Neural cell (in vitro differentiated cells): Measurements from ENCODE around the gene GTF2H1. TPM values are rescaled to one million over a fixed set of nuclear protein-coding genes. Genes with fewer than 3 reads are reported as not detected.

Source experiments
- H2AFZ ChIP-seq: fragments of 200-600, 300-800 bp; sonication (generic), shearing (Covaris generic); 2 replicates; pipeline ENCODE4 v1.6.0; 2014; ENCODE audit warnings: low read depth, mild to moderate bottlenecking, antibody characterized with exemption, low read length, moderate library complexity
- H3F3A ChIP-seq: fragments of 200-600 bp; shearing (Covaris generic); 2 replicates; pipeline ENCODE4 v1.6.1; 2016; ENCODE audit warnings: mild to moderate bottlenecking, moderate library complexity, mixed read lengths, antibody characterized with exemption, low read length; ENCODE audit not compliant: insufficient read depth, poor library complexity, severe bottlenecking
- H3K27ac ChIP-seq: fragments of 200-600, 300-800 bp; sonication (generic), shearing (Covaris generic); 2 replicates; pipeline ENCODE4 v1.5.1; 2014; ENCODE audit warnings: mild to moderate bottlenecking, low read length, moderate library complexity
- H3K27me3 ChIP-seq: fragments of 300-800, 200-600 bp; sonication (generic), shearing (Covaris generic); 2 replicates; pipeline ENCODE4 v1.6.0; 2014; ENCODE audit warnings: mild to moderate bottlenecking, low read depth, low read length, moderate library complexity; ENCODE audit not compliant: insufficient read depth
- H3K36me3 ChIP-seq: fragments of 300-800, 200-600 bp; sonication (generic), shearing (Covaris generic); 2 replicates; pipeline ENCODE4 v1.5.1; 2014; ENCODE audit warnings: mild to moderate bottlenecking, antibody characterized with exemption, low read length, moderate library complexity; ENCODE audit not compliant: insufficient read depth
- H3K4me2 ChIP-seq: fragments of 300-800, 200-600 bp; sonication (generic), shearing (Covaris generic); 2 replicates; pipeline ENCODE4 v1.6.0; 2014; ENCODE audit warnings: mild to moderate bottlenecking, low read length
- H3K4me3 ChIP-seq: fragments of 300-800, 200-600 bp; sonication (generic), shearing (Covaris generic); 2 replicates; pipeline ENCODE4 v1.5.1; 2014; ENCODE audit warnings: mild to moderate bottlenecking, low read length, moderate library complexity
- H3K79me2 ChIP-seq: fragments of 200-600 bp; shearing (Covaris generic); replicated peaks from 2 replicates; pipeline ENCODE4 v1.6.0; 2014; ENCODE audit warnings: mild to moderate bottlenecking, low read length, moderate library complexity; ENCODE audit not compliant: insufficient read depth
- H3K9ac ChIP-seq: fragments of 300-800, 200-600 bp; sonication (generic), shearing (Covaris generic); 2 replicates; pipeline ENCODE4 v1.6.1; 2016; ENCODE audit warnings: mild to moderate bottlenecking, low read length, mixed read lengths
- H3K9me2 ChIP-seq: fragments of 200-600 bp; shearing (Covaris generic); 2 replicates; pipeline ENCODE4 v1.6.1; 2016; ENCODE audit warnings: mild to moderate bottlenecking, low read length, mixed read lengths; ENCODE audit not compliant: insufficient read depth
- H3K9me3 ChIP-seq: fragments of 200-600, 300-800 bp; sonication (generic), shearing (Covaris generic); 2 replicates; pipeline ENCODE4 v1.6.1; 2016; ENCODE audit warnings: mild to moderate bottlenecking, mixed run types, low read length, moderate library complexity, mixed read lengths
- H4K20me1 ChIP-seq: fragments of 200-600 bp; shearing (Covaris generic); 2 replicates; pipeline ENCODE4 v1.6.1; 2016; ENCODE audit warnings: mild to moderate bottlenecking, mixed run types; ENCODE audit not compliant: insufficient read depth
- CTCF ChIP-seq: fragments of 450-650 bp; IDR thresholded peaks from 2 replicates; pipeline ENCODE4 v1.5.1; 2014; ENCODE audit warnings: antibody characterized with exemption, mild to moderate bottlenecking, moderate library complexity; ENCODE audit not compliant: poor library complexity, severe bottlenecking
- EP300 ChIP-seq: fragments of 450-650 bp; conservative IDR thresholded peaks from 2 replicates; pipeline ENCODE4 v1.6.1; 2014; ENCODE audit warnings: antibody characterized with exemption, mild to moderate bottlenecking, moderate library complexity; ENCODE audit not compliant: poor library complexity, severe bottlenecking
- EZH2 ChIP-seq: fragments of 200-600, 300-800 bp; shearing (Covaris generic), sonication (generic); IDR thresholded peaks from 2 replicates; pipeline ENCODE4 v1.6.1; 2014; ENCODE audit warnings: antibody characterized with exemption, low read length, borderline replicate concordance, mild to moderate bottlenecking; ENCODE audit not compliant: insufficient read depth, poor library complexity, severe bottlenecking
- MXI1 ChIP-seq: fragments of 450-650 bp; conservative IDR thresholded peaks from 2 replicates; pipeline ENCODE4 v1.6.1; 2014; ENCODE audit warnings: antibody characterized with exemption, mild to moderate bottlenecking; ENCODE audit not compliant: poor library complexity, severe bottlenecking
- POLR2AphosphoS5 ChIP-seq: IDR thresholded peaks from 2 replicates; pipeline ENCODE4 v1.6.1; 2012
- RAD21 ChIP-seq: fragments of 450-650 bp; conservative IDR thresholded peaks from 2 replicates; pipeline ENCODE4 v1.6.1; 2014; ENCODE audit warnings: antibody characterized with exemption, mild to moderate bottlenecking, moderate library complexity
- REST ChIP-seq: IDR thresholded peaks from 2 replicates; pipeline ENCODE4 v1.6.1; 2012; ENCODE audit warnings: borderline replicate concordance
- SMC3 ChIP-seq: fragments of 450-650 bp; conservative IDR thresholded peaks from 2 replicates; pipeline ENCODE4 v1.6.1; 2014; ENCODE audit warnings: antibody characterized with exemption, mild to moderate bottlenecking, moderate library complexity; ENCODE audit not compliant: poor library complexity
- TAF1 ChIP-seq: IDR thresholded peaks from 2 replicates; pipeline ENCODE4 v1.6.1; 2012; ENCODE audit warnings: low read depth
- polyA plus RNA-seq: library from polyadenylated mRNA; depleted of rRNA; stranded (reverse); fragments of >200 nt; gene quantifications from 2 replicates; pipeline ENCODE4 v1.2.3, GENCODE V29; 2014

The GTF2H1 gene
- polyA plus RNA-seq, 1 donor from 2014 or later = 109 TPM

GRCh38 chr11:18308242-18308641, 14.1 kb upstream of the GTF2H1 start:
- H3F3A ChIP-seq = no peaks in the 10 kb centered on the region
- no peaks in the 10 kb centered on the region for H3K9me3 ChIP-seq
- H4K20me1 ChIP-seq = no peaks in the 10 kb centered on the region
- no peaks in the 10 kb centered on the region for H3K9me2 ChIP-seq
- H3K27ac ChIP-seq = no peak overlapping the region
- peaks cover 6% of the 10 kb centered on the region for H3K36me3 ChIP-seq
- no peak overlapping the region for H2AFZ ChIP-seq
- no peaks in the 10 kb centered on the region for H3K27me3 ChIP-seq
- no peak overlapping the region for H3K4me3 ChIP-seq
- no peak overlapping the region for H3K4me2 ChIP-seq
- H3K79me2 ChIP-seq = no peaks in the 10 kb centered on the region
- H3K9ac ChIP-seq = no peak overlapping the region
- no peak for TF ChIP-seq REST
- no peak for TF ChIP-seq EZH2
- TF ChIP-seq TAF1 = no peak

GRCh38 chr11:18309691-18310090, 12.7 kb upstream of the GTF2H1 start:
- no peak overlapping the region for H3K4me3 ChIP-seq
- no peaks in the 10 kb centered on the region for H3K9me3 ChIP-seq
- no peak overlapping the region for H3K9ac ChIP-seq
- H2AFZ ChIP-seq = no peak overlapping the region
- no peaks in the 10 kb centered on the region for H3F3A ChIP-seq
- H3K9me2 ChIP-seq = no peaks in the 10 kb centered on the region
- no peaks in the 10 kb centered on the region for H3K79me2 ChIP-seq
- TF ChIP-seq SMC3 (no peak), TAF1 (no peak), EP300 (no peak), CTCF (no peak), MXI1 (no peak), POLR2AphosphoS5 (no peak)
- peaks cover 6% of the 10 kb centered on the region for H3K36me3 ChIP-seq
- no peaks in the 10 kb centered on the region for H3K27me3 ChIP-seq
- no peak overlapping the region for H3K27ac ChIP-seq
- H4K20me1 ChIP-seq = no peaks in the 10 kb centered on the region
- no peak overlapping the region for H3K4me2 ChIP-seq

GRCh38 chr11:18310800-18311340, 11.5 kb upstream of the GTF2H1 start:
- H3K4me2 ChIP-seq = no peak overlapping the region
- H3K27ac ChIP-seq = no peak overlapping the region
- no peaks in the 10 kb centered on the region for H3F3A ChIP-seq
- no peaks in the 10 kb centered on the region for H3K9me3 ChIP-seq
- no peaks in the 10 kb centered on the region for H3K9me2 ChIP-seq
- no peak overlapping the region for H3K9ac ChIP-seq
- no peaks in the 10 kb centered on the region for H3K27me3 ChIP-seq
- H3K4me3 ChIP-seq = no peak overlapping the region
- no peaks in the 10 kb centered on the region for H4K20me1 ChIP-seq
- no peaks in the 10 kb centered on the region for H3K79me2 ChIP-seq
- TF ChIP-seq EP300 (no peak), TAF1 (no peak), RAD21 (no peak)
- H3K36me3 ChIP-seq = peaks cover 5% of the 10 kb centered on the region
- no peak overlapping the region for H2AFZ ChIP-seq
